PC-9 (cell line): ENCODE results near the gene ACO1. TPM values are rescaled to one million over a fixed set of nuclear protein-coding genes. Genes with fewer than 3 reads are reported as not detected.

Experiments
- BruUV-seq: library from RNA; stranded (reverse); fragments of 400-500 nt; replicated peaks from 2 replicates; lab custom pipeline; 2021; lab: Mats Ljungman, UMichigan
- CTCF ChIA-PET: fragments of 300-600 bp; sonication (Branson Sonifier 250); formaldehyde crosslinking; loops from one replicate; lab custom pipeline; 2022; ENCODE audit warnings: antibody characterized with exemption; lab: Charles Lee
- POLR2A ChIA-PET: fragments of 300-600 bp; sonication (Branson Sonifier 250); formaldehyde crosslinking; loops from one replicate; lab custom pipeline; 2022; ENCODE audit warnings: antibody characterized with exemption; ENCODE audit not compliant: unreplicated experiment; lab: Charles Lee
- DNase-seq, 2 experiments: peaks; one replicate each; pipeline versions ENCODE4 v3.0.0 to v3.0.0-alpha.2; 2015 to 2022; ENCODE audit warnings: mixed read lengths in 1 of 2
- H2AFZ ChIP-seq: fragments of 200-600 bp; sonication (generic); 2 replicates; pipeline ENCODE4 v1.8.1; 2017; ENCODE audit warnings: antibody characterized with exemption
- H3F3A ChIP-seq: fragments of 200-600 bp; sonication (generic); 2 replicates; pipeline ENCODE4 v1.8.1; 2017; ENCODE audit warnings: antibody characterized with exemption, mild to moderate bottlenecking, low read depth; ENCODE audit not compliant: insufficient read depth
- H3K27ac ChIP-seq: fragments of 200-600 bp; sonication (generic); 2 replicates; pipeline ENCODE4 v1.6.1; 2016; ENCODE audit warnings: mixed run types
- H3K27me3 ChIP-seq: fragments of 200-600 bp; sonication (generic); 2 replicates; pipeline ENCODE4 v1.6.1; 2016; ENCODE audit warnings: low read depth, mixed run types; ENCODE audit not compliant: insufficient read depth
- H3K36me3 ChIP-seq: fragments of 200-600 bp; sonication (generic); 2 replicates; pipeline ENCODE4 v1.6.1; 2016; ENCODE audit warnings: low read depth, mixed run types
- H3K4me1 ChIP-seq: fragments of 200-600 bp; sonication (generic); replicated peaks from 2 replicates; pipeline ENCODE4 v1.6.1; 2016; ENCODE audit warnings: mixed run types; ENCODE audit not compliant: insufficient read depth
- H3K4me2 ChIP-seq: fragments of 200-600 bp; sonication (generic); 2 replicates; pipeline ENCODE4 v1.6.1; 2017; ENCODE audit warnings: mixed run types
- H3K4me3 ChIP-seq: fragments of 200-600 bp; sonication (generic); 2 replicates; pipeline ENCODE4 v1.6.1; 2016; ENCODE audit warnings: mixed run types
- H3K79me2 ChIP-seq: fragments of 200-600 bp; sonication (generic); 2 replicates; pipeline ENCODE4 v1.6.1; 2017; ENCODE audit warnings: low read depth, mixed run types
- H3K9me2 ChIP-seq: fragments of 200-600 bp; sonication (generic); 2 replicates; pipeline ENCODE4 v1.8.1; 2017; ENCODE audit warnings: mild to moderate bottlenecking; ENCODE audit not compliant: insufficient read depth
- H3K9me3 ChIP-seq: fragments of 200-600 bp; sonication (generic); 2 replicates; pipeline ENCODE4 v1.8.1; 2016; ENCODE audit warnings: low read depth; ENCODE audit not compliant: insufficient read depth
- H4K20me1 ChIP-seq: fragments of 200-600 bp; sonication (generic); 2 replicates; pipeline ENCODE4 v1.8.1; 2017; ENCODE audit not compliant: insufficient read depth
- EZH2 ChIP-seq: fragments of 200-600 bp; sonication (generic); IDR thresholded peaks from 2 replicates; pipeline ENCODE4 v1.8.0; 2017; ENCODE audit warnings: antibody characterized with exemption, low read depth
- intact Hi-C: fragments of 100-400 bp; cut with micrococcal nuclease; formaldehyde crosslinking; loops from one replicate; pipeline ENCODE4 v1.10.0; 2022; ENCODE audit not compliant: unreplicated experiment
- total RNA-seq: library from RNA; stranded (reverse); gene quantifications from 2 replicates; pipeline ENCODE4 v1.2.3, GENCODE V29; 2021
- TF ChIP-seq, protein P1 (sequence below): fragments of 200-600 bp; sonication (generic); conservative IDR thresholded peaks from 2 replicates; pipeline ENCODE4 v1.6.1; 2017; ENCODE audit warnings: mixed run types, antibody characterized with exemption, mild to moderate bottlenecking, moderate library complexity

The ACO1 gene
- total RNA-seq, 1 experiment from 2014 or later: 30.2 TPM

DNA sequence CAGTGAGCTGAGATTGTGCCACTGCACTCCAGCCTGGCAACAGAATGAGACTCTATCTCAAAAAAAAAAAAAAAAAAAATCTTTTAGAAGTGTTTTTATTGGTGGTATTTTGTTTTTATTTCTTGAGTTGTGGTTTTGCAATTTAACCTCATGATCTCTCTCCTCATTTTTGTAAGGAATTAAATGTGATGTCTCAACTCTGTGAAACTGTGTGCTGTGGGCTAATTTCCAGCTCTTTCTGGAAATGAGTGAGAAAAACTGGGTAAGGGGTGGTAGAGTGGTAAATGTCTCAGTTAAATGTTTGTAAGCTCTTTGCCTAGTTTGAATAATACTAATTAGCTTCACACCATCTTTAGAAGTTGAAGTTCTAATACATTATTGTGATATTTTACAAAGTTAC, 29.0 kb downstream of the ACO1 start:
- Histone ChIP-seq H3K36me3 (no peaks in the 10 kb centered on the region), H3K4me1 (no peaks in the 10 kb centered on the region), H3K27ac (no peak overlapping the region), H3K9me2 (no peaks in the 10 kb centered on the region), H3K79me2 (no peaks in the 10 kb centered on the region), H3K4me3 (no peak overlapping the region), H3K9me3 (no peaks in the 10 kb centered on the region), H2AFZ (no peak overlapping the region), H3K4me2 (no peak overlapping the region), H3K27me3 (no peaks in the 10 kb centered on the region), H3F3A (no peaks in the 10 kb centered on the region), H4K20me1 (no peaks in the 10 kb centered on the region)
- BruUV-seq: no TSS peak
- CTCF ChIA-PET: no interaction called here
- intact Hi-C loops: no loop called here
- no peak for TF ChIP-seq EZH2
- TF ChIP-seq, protein P1, sequence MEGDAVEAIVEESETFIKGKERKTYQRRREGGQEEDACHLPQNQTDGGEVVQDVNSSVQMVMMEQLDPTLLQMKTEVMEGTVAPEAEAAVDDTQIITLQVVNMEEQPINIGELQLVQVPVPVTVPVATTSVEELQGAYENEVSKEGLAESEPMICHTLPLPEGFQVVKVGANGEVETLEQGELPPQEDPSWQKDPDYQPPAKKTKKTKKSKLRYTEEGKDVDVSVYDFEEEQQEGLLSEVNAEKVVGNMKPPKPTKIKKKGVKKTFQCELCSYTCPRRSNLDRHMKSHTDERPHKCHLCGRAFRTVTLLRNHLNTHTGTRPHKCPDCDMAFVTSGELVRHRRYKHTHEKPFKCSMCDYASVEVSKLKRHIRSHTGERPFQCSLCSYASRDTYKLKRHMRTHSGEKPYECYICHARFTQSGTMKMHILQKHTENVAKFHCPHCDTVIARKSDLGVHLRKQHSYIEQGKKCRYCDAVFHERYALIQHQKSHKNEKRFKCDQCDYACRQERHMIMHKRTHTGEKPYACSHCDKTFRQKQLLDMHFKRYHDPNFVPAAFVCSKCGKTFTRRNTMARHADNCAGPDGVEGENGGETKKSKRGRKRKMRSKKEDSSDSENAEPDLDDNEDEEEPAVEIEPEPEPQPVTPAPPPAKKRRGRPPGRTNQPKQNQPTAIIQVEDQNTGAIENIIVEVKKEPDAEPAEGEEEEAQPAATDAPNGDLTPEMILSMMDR: no peak
- no peak for DNase-seq
- POLR2A ChIA-PET: no interaction called here

DNA sequence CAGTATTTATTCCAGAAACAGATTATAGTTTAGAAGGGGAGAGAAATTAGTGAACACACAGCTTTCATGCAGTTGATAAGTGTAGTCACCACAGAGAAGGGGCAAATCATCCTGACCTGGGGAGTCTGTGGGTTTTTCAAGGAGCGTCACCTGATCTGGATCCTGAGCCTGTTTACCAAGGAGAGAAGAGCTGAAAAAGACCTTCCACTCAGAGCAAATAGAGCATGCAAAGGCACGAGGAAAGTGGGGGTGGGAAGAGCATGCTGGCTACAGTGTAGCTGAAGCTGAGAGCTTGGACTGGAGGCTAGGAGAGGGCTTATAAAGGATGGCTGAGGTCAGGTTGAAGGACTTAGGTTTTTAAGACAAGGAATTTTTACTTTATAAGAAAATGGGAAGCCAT, 30.4 kb downstream of the ACO1 start:
- POLR2A ChIA-PET: interaction anchor here (0.7 kb wide), 1 partner anchor 135 kb away, joined by 8 read pairs; no protein-coding TSS in a partner anchor
- no TSS peak for BruUV-seq
- TF ChIP-seq, protein P1: no peak
- TF ChIP-seq EZH2: no peak

GRCh38 chr9:32419921-32420320, 35.5 kb downstream of the ACO1 start:
- no TSS peak for BruUV-seq
- Histone ChIP-seq H2AFZ (no peak overlapping the region), H3K4me2 (no peak overlapping the region), H3K9me3 (no peaks in the 10 kb centered on the region), H4K20me1 (no peaks in the 10 kb centered on the region), H3K79me2 (no peaks in the 10 kb centered on the region), H3K27ac (no peak overlapping the region), H3K27me3 (no peaks in the 10 kb centered on the region), H3K9me2 (no peaks in the 10 kb centered on the region), H3K4me1 (peaks cover 15% of the 10 kb centered on the region; the same call in 1 of the 2 replicates), H3K4me3 (no peak overlapping the region), H3F3A (no peaks in the 10 kb centered on the region), H3K36me3 (no peaks in the 10 kb centered on the region)
- intact Hi-C loops: no loop called here
- ChIA-PET POLR2A (no interaction called here), CTCF (interaction anchor here (0.6 kb wide), 1 partner anchor 131 kb away, joined by 4 read pairs; no protein-coding TSS in a partner anchor)
- TF ChIP-seq EZH2: no peak
- TF ChIP-seq, protein P1: no peak
- DNase-seq: no peak

More for the DNA sequence above, 30.4 kb downstream of the ACO1 start:
- no peak overlapping the region for H3K27ac ChIP-seq
- H2AFZ ChIP-seq: no peak overlapping the region
- H3K79me2 ChIP-seq: no peaks in the 10 kb centered on the region
- DNase-seq: no peak
- no peaks in the 10 kb centered on the region for H3F3A ChIP-seq
- no peaks in the 10 kb centered on the region for H3K36me3 ChIP-seq
- no peak overlapping the region for H3K4me3 ChIP-seq
- intact Hi-C loops: no loop called here
- no peaks in the 10 kb centered on the region for H3K9me2 ChIP-seq
- no peaks in the 10 kb centered on the region for H3K4me1 ChIP-seq
- no peaks in the 10 kb centered on the region for H4K20me1 ChIP-seq
- H3K27me3 ChIP-seq: no peaks in the 10 kb centered on the region
- H3K4me2 ChIP-seq: no peak overlapping the region
- no peaks in the 10 kb centered on the region for H3K9me3 ChIP-seq
- CTCF ChIA-PET: no interaction called here
